HG02610 (cell line): Measurements from ENCODE around the gene SLC46A1.
"Not testable (repeated sequence)": the region's sequence is repeated elsewhere in the genome, so short reads cannot be mapped to it uniquely, and the experiment has no call there.

Experiments
- ATAC-seq: cut with Tn5 transposase; IDR thresholded peaks from one replicate; pipeline ENCODE4 v1.9.1; 2021; ENCODE audit warnings: mild to moderate bottlenecking, moderate library complexity; ENCODE audit not compliant: unreplicated experiment

The SLC46A1 gene

DNA sequence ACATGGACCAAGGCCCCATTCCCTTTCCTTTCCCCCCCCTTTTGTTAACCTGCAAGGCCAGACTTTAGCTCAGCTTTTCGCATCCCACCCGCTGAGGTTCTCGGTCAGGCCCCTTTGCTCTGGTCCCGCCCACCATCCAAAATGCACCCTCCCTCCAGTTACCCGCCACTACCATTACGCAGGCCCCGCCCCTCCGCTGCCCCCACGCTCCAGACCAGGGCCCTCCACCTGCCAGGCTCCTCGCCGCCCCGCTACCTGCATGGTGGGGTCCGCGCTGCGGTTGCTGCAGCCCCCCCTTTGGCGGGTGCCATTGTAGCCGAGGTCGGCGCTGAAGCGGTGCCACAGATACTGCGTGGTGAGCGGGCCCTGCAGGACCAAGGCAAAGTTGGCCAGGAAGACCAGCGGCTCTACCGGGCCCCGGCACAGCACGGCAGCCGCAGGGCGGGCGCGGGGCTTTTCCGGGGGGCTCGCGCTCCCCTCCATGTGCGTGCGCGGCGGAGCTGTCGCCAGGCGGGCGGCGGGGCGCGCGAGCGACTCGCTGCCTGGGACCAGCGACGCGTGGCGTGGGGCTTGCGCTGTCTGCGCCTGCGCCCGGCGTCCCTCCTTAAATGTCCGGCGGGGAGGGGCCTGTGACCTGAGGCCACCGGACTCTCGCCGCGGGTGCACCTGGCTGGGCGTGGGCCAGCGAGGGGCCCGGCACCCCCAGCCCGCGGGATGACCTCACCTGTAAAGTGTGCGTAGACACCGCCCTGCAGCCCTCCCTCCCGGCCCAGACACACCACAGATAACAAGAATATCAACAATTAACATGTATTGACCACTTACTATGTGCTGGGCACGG lies at the start of gene SLC46A1:
SLC46A1 (minus strand) TSS at position 581 of the 841 bp plus-strand sequence; CDS start at position 483, 98 bp downstream.
- peak; percentile 52 for ATAC-seq

DNA sequence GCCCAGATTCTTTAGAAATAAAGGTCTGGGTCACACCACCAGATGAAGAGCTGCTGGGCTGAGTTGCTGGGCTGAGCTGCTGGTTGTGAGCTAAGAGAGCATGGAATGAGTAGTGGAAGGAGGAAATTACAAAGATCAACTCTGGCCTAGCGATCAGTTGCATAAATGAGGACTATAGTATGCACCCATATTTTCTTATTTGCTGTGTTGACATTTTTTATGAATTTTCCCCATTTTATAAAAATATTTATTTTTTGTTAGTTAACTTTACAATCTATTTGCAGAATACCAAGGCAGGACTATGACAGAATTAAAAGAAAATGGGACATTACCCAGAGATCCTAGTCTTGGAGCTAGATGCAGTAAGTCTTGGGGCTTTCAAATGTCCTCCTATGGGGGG lies 43.8 kb upstream of the SLC46A1 start:
- ATAC-seq = no peak

DNA sequence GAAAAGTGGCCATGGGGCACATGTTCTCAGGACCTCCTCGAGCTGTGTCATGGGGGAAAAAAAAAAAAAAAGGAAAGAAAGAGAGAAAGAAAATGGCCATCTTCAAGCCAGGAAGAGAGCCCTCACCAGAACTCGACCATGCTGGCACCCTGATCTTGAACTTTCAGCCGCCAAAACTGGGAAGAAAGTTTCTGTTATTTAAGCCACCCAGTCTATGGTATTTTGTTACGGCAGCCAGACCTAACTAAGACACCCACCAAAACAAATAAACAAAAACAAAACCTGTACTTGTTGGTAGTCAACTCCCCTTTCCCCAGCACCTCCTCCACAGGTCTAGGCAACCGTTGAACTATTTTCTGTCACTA lies 41.4 kb upstream of the SLC46A1 start:
- no peak for ATAC-seq

DNA sequence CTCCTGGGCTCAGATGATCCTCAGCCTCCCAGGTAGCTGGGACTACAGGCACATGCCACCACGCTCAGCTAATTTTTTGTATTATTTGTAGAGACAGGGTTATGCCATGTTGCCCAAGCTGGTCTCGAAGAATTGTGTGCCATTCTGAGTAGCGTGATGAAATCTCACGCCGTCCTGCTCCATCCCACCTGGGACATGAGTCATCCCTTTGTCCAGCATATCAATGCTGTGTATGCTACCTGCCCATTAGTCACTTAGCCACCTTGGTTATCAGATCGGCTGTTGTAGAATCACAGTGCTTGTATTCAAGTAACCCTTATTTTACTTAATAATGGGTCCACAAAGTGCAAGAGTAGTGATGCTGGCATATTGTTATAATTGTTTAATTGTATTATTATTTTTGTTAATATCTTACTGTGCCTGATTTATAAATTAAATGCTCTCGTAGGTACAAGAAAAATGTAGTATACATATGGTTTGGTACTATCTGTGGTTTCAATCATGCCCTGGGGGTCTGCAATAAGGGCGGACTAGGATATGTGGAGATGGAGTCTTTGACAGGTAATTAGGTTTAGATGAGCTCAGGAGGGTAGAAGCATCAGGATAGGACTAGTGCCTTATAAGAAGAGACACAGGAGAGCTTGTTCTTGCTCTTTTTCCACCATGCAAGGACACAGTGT lies 40.8 kb upstream of the SLC46A1 start:
- ATAC-seq = no peak

DNA sequence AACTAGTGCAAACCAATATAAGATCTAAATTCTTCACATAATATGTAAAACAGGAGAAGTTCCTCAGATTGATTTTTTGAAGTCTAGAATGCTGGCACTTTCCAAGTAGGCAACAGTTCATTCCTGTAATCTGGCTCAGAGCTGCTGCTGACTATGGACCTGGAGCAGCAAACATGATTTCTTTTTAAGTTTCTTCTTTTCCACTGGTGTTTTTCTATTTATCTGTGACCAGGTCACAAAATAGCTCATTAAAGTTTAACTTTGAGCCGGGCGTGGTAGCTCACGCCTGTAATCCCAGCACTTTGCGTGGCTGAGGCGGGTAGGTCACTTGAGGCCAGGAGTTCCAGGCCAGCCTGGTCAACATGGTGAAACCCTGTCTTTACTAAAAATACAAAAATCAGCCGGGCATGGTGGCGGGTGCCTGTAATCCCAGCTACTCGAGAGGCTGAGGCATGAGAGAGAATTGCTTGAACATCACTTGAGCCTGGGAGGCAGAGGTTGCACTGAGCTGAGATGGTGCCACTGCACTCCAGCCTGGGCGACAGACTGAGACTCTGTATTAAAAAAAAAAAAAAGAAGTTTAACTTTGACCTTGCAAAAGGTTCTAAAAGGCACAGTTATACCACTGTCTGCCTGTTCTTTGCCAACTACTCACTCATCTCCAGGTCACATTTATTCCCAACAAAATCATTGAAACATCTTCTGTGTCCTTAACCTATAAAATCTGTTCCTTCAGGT lies 38.1 kb upstream of the SLC46A1 start:
- ATAC-seq = no peak

DNA sequence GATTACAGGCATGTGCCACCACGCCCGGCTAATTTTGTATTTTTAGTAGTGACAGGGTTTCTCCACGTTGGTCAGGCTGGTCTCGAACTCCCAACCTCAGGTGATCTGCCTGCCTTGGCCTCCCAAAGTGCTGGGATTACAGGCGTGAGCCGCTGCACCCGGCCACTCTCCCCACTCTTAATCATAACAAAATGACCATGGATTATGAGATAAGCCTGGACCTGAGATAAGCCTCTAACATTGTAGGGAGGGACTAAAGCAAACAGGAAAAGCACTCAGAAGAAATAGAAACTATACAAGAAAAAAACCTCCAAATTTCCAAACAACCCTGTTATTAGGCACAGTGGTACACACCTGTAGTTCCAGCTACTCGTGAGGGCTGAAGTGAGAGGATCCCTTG lies 28.3 kb upstream of the SLC46A1 start:
- ATAC-seq = not testable (repeated sequence)

DNA sequence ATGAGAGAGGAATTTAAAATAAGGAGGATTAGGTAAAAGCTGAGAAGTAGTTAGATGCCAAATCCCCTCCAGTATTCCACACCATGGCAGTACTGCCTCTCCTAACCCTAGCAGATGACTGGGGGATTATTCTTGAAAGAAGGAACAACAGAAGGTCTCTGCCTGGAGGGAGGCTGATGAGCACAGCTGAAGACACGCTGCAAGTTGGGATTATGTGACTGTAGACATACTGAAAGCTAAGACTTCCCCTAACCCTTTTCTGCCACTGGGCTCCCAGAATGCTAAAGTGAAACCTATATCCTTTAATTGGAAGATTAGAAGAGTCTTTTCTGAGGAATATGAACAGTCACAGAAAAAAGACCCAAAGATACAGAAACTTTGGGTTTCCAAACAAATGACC lies 27.7 kb upstream of the SLC46A1 start:
- ATAC-seq = no peak

DNA sequence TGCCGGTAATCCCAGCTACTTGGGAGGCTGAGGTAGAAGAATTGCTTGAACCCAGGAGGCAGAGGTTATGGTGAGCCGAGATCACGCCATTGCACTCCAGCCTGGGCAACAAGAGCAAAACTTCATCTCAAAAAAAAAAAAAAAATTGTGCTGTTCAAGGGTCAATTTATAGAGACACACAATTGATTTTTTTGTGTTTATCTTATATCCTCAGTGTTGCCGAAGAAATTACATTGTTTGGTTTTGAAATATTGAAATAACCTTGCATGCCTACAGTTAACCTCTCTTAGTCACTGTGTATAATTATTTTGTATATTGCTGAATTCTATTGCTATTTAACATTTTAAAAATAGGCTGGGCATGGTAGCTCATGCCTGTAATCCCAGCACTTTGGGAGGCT lies 22.0 kb upstream of the SLC46A1 start:
- not testable (repeated sequence) for ATAC-seq

DNA sequence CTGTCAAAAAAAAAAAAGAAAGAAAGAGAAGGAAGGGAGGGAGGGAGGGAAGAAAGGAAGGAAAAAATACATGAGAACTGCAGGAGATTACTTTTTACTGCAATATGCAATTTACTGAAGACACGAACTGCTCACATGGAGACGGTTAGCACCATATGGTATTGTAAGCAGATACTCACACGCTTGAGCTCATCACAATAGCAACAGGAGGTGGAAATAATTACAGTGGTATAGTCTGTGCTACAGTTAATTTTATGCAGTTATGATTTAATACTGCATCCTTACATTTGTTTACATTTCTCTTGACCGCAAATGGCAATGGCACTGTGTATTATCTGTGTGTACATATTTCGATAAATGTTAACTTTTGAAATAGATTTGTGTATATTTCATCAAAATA lies 21.4 kb upstream of the SLC46A1 start:
- no peak for ATAC-seq

DNA sequence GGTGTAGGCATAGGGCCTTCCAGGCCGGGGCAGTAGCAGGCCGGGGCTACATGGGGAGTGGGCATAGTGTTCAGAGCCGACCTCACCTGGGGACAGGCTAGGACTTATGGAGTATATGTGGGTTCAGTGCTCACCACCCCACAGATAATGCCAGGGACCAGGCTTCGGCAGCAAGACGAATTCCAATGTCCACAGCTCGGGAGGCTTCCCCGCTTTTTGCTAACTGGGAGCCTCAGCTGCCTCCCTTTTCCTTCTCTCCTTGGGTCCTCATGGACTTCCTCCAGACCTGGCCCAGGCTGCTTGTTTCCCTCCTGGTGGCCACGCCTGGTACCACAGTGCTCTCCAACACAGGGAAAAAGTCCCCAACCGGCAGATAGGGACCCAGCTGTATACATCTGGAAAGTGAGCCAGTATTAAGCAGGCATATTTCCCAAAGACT lies 20.1 kb upstream of the SLC46A1 start:
- ATAC-seq = no peak

DNA sequence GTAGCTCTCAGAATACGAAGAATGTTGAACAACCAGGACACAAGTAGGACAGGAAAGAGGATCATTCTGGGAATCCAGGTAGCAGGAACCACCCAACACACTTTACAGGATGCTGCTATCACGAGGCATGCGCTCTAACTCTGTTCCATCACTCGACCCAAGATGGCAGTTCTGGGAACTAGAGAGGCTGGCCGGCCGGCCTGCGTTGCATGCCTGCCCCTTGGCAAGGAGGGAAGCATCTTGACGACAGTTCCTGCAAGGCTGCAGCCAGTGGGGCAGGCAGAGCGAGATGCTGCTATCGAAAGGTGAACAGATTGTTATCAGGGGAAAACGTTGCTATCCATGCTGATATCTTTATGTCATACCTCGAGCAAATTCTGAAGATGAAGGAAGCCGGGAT lies 19.2 kb upstream of the SLC46A1 start:
- ATAC-seq = no peak

DNA sequence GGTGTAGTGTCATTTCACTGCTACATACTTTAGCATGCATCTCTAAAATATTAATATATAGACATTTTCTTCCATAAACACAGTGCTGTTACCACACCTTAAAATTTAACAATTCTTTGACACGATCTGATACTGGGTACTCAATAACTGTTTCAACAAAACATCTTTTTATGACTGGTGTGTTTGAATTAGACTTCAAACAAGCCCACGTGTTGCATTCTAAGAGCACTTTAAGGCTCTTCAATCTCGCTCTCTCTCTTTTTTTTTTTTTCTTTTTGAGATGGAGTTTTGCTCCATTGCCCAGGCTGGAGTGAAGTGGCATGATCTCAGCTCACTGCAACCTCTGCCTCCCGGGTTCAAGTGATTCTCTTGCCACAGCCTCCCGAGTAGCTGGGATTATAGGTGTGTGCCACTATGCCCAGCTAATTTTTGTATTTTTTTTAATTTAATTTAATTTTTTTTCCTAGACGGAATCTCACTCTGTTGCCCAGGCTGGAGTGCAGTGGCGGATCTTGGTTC lies 15.8 kb upstream of the SLC46A1 start:
- no peak for ATAC-seq

DNA sequence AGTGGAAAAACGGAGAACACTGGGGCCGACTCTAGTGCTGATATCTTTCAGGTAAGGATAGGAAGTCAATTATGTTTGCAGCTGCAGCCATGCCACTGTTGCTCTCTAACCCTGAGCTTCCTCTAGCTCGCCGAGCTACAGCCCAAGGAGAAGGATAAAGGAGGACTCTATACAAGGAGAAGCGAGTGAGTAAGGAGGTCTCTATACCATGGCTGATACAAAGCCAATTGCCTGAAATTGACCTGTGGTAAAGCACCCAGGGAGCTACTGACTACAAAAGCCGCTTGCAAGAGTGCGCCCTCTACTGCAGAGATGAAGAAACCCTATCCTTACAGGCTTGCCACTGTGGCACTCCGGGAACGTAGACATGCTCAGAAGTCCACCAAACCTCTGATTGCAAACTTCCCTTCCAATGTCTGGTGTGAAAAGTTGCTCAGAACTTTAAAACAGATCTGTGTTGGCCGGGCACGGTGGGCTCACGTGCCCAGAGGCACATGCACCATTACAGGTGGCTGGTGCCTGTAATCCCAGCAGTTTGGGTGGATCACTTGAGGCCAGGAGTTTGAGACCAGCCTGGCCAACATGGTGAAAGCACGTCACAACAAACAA lies 10.8 kb upstream of the SLC46A1 start:
- ATAC-seq = peak; percentile 81

DNA sequence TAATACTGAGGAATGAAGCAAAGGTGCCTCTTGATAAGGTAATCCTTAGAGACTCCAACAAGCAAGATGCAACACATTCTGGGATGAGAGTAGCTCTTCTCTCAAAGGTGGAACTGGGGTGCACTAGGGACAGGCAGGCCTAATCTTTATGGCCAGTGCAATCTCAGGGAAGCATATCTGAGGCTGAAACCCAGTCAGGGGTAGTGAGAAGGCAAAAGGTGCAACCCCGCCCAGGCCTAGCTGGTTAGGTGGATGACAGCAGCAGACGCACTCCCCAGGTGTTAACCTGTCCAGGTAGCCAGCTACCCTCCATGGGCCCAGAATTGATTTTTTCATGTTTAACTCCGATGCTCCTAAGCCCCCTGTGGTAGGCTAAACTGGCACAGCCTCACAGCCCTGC lies 9.9 kb upstream of the SLC46A1 start:
- no peak for ATAC-seq

DNA sequence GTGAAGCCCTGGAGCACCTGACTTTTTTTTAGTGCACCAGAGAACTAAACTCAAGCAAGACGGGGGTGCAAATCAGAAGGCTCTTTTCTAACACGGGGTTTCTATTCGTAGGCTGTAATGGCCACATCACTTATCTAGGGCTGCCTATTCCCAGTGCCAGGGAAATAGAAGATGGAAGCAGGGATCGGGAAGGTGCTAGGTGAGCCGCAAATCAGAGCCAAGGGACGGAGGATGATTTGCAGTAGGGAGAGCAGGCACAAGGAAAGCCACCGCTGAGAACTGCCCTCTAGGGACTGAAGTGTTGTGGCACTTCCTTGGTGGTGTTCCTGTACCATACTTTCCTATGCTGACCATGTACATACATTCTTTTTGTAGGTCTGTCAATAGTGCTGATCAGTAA lies 7.8 kb upstream of the SLC46A1 start:
- no peak for ATAC-seq

DNA sequence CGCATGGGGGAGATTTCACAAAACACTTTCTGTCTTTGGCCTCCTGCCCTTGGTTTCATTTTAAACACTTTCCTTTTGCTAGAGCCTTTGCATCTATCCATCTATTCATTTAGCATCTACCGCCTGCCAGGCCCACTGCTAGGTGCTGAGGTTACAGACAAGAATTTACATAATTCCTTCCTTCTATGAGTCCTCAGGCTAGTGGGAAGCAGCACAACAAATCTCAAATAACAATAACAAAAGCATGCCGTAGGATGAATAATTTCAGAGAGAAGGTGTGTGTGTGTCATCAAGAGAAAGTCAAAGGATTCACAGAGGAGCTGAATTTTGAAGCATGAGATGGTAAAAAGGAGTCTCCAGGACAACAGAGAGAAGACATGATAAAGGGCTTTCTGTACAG lies 6.1 kb upstream of the SLC46A1 start:
- ATAC-seq = no peak

DNA sequence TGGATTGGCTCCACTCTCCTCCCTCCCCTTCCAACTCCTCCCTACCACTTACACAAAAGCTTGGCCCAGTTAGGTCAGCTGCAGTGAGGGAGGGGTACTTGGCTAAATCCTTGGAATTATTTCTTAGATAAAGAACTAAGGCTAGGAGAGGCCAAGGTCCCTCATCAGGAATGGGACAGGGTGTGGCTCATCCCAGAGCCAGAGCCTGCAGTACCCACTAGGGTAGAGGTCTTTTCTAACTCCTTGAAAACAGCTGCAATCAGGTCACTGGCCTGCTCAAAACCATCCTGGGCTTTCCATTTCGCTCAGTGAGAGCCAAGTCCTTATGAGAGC lies 1.9 kb upstream of the SLC46A1 start:
- no peak for ATAC-seq

DNA sequence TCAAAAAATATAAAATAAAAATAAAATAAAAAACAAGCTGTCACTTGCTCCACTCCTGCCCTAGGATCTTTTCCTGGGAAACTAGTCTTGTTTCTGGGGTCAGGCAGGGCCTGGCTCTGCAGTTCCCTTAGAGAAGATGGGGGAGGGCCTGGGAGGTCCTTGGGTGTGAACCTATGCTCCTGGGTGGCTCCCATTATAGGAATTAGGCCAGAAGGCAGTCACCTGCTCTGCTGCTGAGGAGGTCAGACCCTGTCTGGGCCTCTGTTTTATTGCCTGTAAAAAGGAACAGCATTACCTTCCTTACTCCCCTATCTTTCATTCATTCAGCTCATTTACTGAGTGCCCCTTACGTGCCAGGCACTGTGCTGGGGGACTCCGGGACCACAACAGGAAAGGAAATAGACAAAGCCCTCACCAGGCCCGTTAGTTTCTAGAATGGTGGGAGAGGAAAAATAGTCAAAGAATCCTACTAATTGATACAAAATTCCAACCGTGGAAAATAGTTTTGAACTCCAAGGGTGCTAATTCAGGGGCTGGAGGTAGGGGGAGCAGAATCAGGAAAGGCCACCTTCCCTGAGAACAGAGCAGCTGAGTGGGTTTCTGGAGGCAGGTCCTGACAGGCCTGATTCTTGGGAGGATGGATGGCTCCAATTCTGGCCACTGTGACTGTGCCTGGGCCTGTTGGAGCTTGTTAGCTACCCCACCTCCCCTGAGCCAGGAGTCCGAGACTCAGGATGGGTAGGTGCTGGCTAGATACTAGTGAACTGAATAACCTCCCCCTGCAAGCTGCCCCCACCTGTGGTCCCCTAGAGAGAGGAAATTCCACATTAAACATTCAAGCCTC lies 1.3 kb upstream of the SLC46A1 start:
- no peak for ATAC-seq

DNA sequence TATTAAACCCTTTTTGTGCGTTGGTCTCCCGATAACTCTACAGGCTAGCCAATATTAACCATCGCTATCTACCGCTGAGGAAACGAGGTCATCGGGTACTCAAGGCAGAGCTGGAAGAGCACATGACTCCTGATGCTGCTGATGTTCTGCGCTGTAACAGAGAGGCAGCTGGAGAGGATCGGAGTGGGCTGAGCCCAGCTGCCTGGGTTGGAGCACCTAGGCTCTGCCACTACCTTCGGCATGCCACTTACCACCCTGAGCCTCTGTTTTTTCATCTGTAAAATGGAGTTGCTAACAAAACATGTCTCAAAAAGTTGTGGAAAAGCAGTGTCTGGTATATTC lies 432 bp upstream of the SLC46A1 start:
- ATAC-seq = no peak

DNA sequence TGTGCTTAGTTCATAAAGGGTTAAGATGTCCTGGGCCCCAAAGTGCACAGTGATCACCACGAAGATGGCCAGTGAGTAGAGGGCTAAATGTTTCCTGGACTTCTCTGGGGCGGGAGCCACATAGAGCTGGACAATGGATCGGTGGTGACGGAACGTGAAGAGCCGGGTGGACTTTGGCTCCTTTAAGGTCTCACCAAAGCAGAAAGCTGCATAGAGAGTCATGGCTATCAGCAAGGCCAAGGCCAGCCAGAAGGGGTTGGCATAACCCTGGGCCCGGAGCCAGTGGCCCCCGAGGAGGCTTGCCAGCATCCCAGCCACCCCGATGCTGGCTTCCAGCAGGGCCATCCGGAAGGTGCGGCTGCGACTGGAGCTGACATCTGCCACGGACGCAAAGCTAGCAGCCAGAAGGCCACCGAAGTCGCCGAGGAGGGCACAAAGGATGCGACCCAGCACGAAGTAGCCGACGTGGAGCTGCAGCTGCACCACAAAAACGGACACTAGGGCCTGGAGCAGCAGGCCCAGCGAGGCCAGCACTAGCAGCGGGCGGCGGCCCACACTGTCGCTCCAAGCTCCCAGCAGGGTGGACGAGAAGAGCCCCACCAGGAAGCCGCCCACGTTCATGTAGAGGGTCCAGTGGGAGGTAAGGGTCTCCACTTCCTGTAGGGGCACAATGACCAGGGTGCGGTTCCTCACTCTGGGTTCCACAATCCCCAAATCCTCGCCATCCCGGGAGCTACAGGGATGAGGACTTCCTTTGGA lies 1.0 kb downstream of the SLC46A1 start:
- no peak for ATAC-seq
